H1 (cell line): ENCODE measurements around the gene ARHGAP26. TPM values are rescaled to one million over a fixed set of nuclear protein-coding genes. Genes with fewer than 3 reads are reported as not detected.

Source experiments
- CTCF ChIA-PET: fragments of 300-600 bp; sonication (Branson Sonifier 250); formaldehyde crosslinking; loops from one replicate; lab custom pipeline; 2021; ENCODE audit not compliant: partially characterized antibody; lab: Charles Lee
- POLR2A ChIA-PET: fragments of 300-600 bp; sonication (Branson Sonifier 250); formaldehyde crosslinking; loops from one replicate; lab custom pipeline; 2021; ENCODE audit warnings: inconsistent platforms; ENCODE audit not compliant: partially characterized antibody; lab: Charles Lee
- DNase-seq, 2 experiments: peaks; one replicate each; pipeline versions ENCODE4 v3.0.0 to v3.0.0-alpha.2; 2010 to 2022; ENCODE audit warnings: low spot score in 2 of 2, low read depth in 1 of 2, mixed read lengths in 1 of 2
- FAIRE-seq: peaks from 2 replicates; lab custom pipeline; 2011; peaks lifted over from hg19 to GRCh38; lab: Jason Lieb, UNC
- H2AFZ ChIP-seq: 2 replicates; pipeline ENCODE4 v1.8.1; 2012; ENCODE audit warnings: low read length, inconsistent platforms
- H2AK5ac ChIP-seq: 2 replicates; pipeline ENCODE4 v1.6.1; 2013; ENCODE audit warnings: low read depth, low read length
- H2BK120ac ChIP-seq: replicated peaks from 2 replicates; pipeline ENCODE3; 2013; ENCODE audit warnings: low read depth, low read length, inconsistent platforms
- H2BK12ac ChIP-seq: 2 replicates; pipeline ENCODE4 v1.6.1; 2013; ENCODE audit warnings: low read depth, low read length
- H2BK15ac ChIP-seq: 2 replicates; pipeline ENCODE4 v1.6.1; 2013; ENCODE audit warnings: low read length
- H2BK20ac ChIP-seq: 2 replicates; pipeline ENCODE4 v1.6.1; 2013; ENCODE audit warnings: low read length
- H2BK5ac ChIP-seq: 2 replicates; pipeline ENCODE4 v1.6.1; 2013; ENCODE audit warnings: low read depth, low read length
- H3K14ac ChIP-seq: 2 replicates; pipeline ENCODE4 v1.6.1; 2013; ENCODE audit warnings: inconsistent platforms; ENCODE audit not compliant: insufficient read length
- H3K18ac ChIP-seq: 2 replicates; pipeline ENCODE4 v1.6.1; 2013; ENCODE audit warnings: low read length; ENCODE audit errors: extremely low read depth
- H3K23ac ChIP-seq: 2 replicates; pipeline ENCODE4 v1.6.1; 2013; ENCODE audit warnings: inconsistent platforms; ENCODE audit not compliant: insufficient read length
- H3K23me2 ChIP-seq: 2 replicates; pipeline ENCODE4 v1.6.1; 2013; ENCODE audit warnings: low read depth, low read length
- H3K27ac ChIP-seq: 2 replicates; pipeline ENCODE4 v1.6.1; 2011; ENCODE audit warnings: low read depth, low read length, inconsistent platforms
- H3K27me3 ChIP-seq, 4 experiments: replicated peaks in 1 of 4; 1 replicate in 1 of 4; 2 replicates in 3 of 4; pipeline versions ENCODE4 v1.6.1 to v1.8.1; 2011 to 2013; ENCODE audit warnings: low read length in 3 of 4, mild to moderate bottlenecking in 3 of 4, inconsistent platforms in 2 of 4, mixed read lengths in 2 of 4, moderate library complexity in 1 of 4; ENCODE audit not compliant: control insufficient read depth in 3 of 4, insufficient read depth in 3 of 4; ENCODE audit errors: extremely low read depth in 1 of 4
- H3K36me3 ChIP-seq, 4 experiments: 2 replicates each; pipeline versions ENCODE4 v1.6.1 to v1.8.1; 2011 to 2013; ENCODE audit warnings: mild to moderate bottlenecking in 4 of 4, low read length in 3 of 4, moderate library complexity in 2 of 4, control low read depth in 1 of 4, inconsistent platforms in 1 of 4; ENCODE audit not compliant: insufficient read depth in 4 of 4, control insufficient read depth in 2 of 4
- H3K4ac ChIP-seq: replicated peaks from 2 replicates; pipeline ENCODE3; 2013; ENCODE audit warnings: low read length, low read depth, mixed read lengths, inconsistent platforms; ENCODE audit not compliant: insufficient read length
- H3K4me1 ChIP-seq, 4 experiments: replicated peaks in 1 of 4; 1 replicate in 1 of 4; 2 replicates in 3 of 4; pipeline versions ENCODE4 v1.6.1 to v1.8.1; 2011 to 2013; ENCODE audit warnings: low read length in 3 of 4, inconsistent platforms in 2 of 4, mixed read lengths in 1 of 4; ENCODE audit not compliant: insufficient read depth in 4 of 4, control insufficient read depth in 3 of 4
- H3K4me2 ChIP-seq, 2 experiments: 2 replicates each; pipeline versions ENCODE4 v1.6.1 to v1.8.1; 2011 to 2013; ENCODE audit warnings: low read depth in 2 of 2, low read length in 2 of 2, control low read depth in 1 of 2, inconsistent platforms in 1 of 2, mild to moderate bottlenecking in 1 of 2; ENCODE audit not compliant: insufficient read depth in 1 of 2
- H3K4me3 ChIP-seq, 4 experiments: fragments of 200-600, 300-600 bp in 1 of 4; sonication (generic), shearing (Covaris generic), sonication (Bioruptor Twin) in 1 of 4; 2 replicates each; pipeline versions ENCODE4 v1.5.1 to v1.8.1; 2011 to 2016; ENCODE audit warnings: low read length in 4 of 4, low read depth in 3 of 4, control low read depth in 2 of 4, inconsistent platforms in 2 of 4, mild to moderate bottlenecking in 2 of 4, mixed read lengths in 1 of 4, moderate library complexity in 1 of 4; ENCODE audit not compliant: insufficient read depth in 2 of 4; ENCODE audit errors: extremely low read depth in 1 of 4
- H3K56ac ChIP-seq: replicated peaks from 2 replicates; pipeline ENCODE3; 2013; ENCODE audit warnings: low read depth, mild to moderate bottlenecking, mixed read lengths, low read length, inconsistent platforms; ENCODE audit not compliant: insufficient read length
- H3K79me1 ChIP-seq: 2 replicates; pipeline ENCODE4 v1.6.1; 2013; ENCODE audit warnings: low read depth, low read length, control low read depth
- H3K79me2 ChIP-seq, 2 experiments: 2 replicates each; pipeline versions ENCODE4 v1.6.1 to v1.8.1; 2012 to 2013; ENCODE audit warnings: low read length in 2 of 2, mild to moderate bottlenecking in 2 of 2, inconsistent platforms in 1 of 2; ENCODE audit not compliant: insufficient read depth in 2 of 2, control insufficient read depth in 1 of 2
- H3K9ac ChIP-seq, 4 experiments: replicated peaks in 1 of 4; 1 replicate in 1 of 4; 2 replicates in 3 of 4; pipeline versions ENCODE4 v1.6.1 to v1.8.1; 2011 to 2013; ENCODE audit warnings: low read depth in 3 of 4, low read length in 3 of 4, control low read depth in 2 of 4, mild to moderate bottlenecking in 2 of 4, moderate library complexity in 2 of 4, inconsistent platforms in 1 of 4; ENCODE audit errors: extremely low read depth in 1 of 4
- H3K9me3 ChIP-seq, 2 experiments: 2 replicates each; pipeline versions ENCODE4 v1.6.1 to v1.8.1; 2012 to 2013; ENCODE audit warnings: mild to moderate bottlenecking in 2 of 2, moderate library complexity in 2 of 2, control low read depth in 1 of 2, inconsistent platforms in 1 of 2, low read depth in 1 of 2, low read length in 1 of 2, mixed read lengths in 1 of 2; ENCODE audit not compliant: insufficient read depth in 2 of 2
- H4K20me1 ChIP-seq, 2 experiments: replicated peaks in 1 of 2; 2 replicates each; pipeline versions ENCODE3 to v1.8.1; 2011 to 2013; ENCODE audit warnings: inconsistent platforms in 2 of 2, low read length in 2 of 2, mild to moderate bottlenecking in 1 of 2; ENCODE audit not compliant: insufficient read depth in 2 of 2, control insufficient read depth in 1 of 2
- H4K5ac ChIP-seq: 2 replicates; pipeline ENCODE4 v1.6.1; 2013; ENCODE audit warnings: low read length, low read depth, mixed read lengths, inconsistent platforms; ENCODE audit not compliant: insufficient read length
- H4K8ac ChIP-seq: 2 replicates; pipeline ENCODE4 v1.8.0; 2013; ENCODE audit warnings: mild to moderate bottlenecking, moderate library complexity, low read length, inconsistent platforms; ENCODE audit not compliant: insufficient read depth; ENCODE audit errors: extremely low read depth
- H4K91ac ChIP-seq: replicated peaks from 2 replicates; pipeline ENCODE3; 2013; ENCODE audit warnings: low read length, mixed read lengths, inconsistent platforms; ENCODE audit not compliant: insufficient read length
- EP300 ChIP-seq, 2 experiments: IDR thresholded peaks; 1 replicate in 1 of 2; 2 replicates in 1 of 2; pipeline ENCODE4 v1.6.1; 2011 to 2012; ENCODE audit warnings: low read depth in 2 of 2, low read length in 2 of 2, mild to moderate bottlenecking in 2 of 2, borderline replicate concordance in 1 of 2, inconsistent platforms in 1 of 2, moderate library complexity in 1 of 2
- GABPA ChIP-seq: IDR thresholded peaks from 2 replicates; pipeline ENCODE4 v1.6.1; 2011; ENCODE audit warnings: mild to moderate bottlenecking, low read length, moderate library complexity, borderline replicate concordance; ENCODE audit not compliant: insufficient read depth
- NRF1 ChIP-seq: IDR thresholded peaks from 2 replicates; pipeline ENCODE4 v1.6.1; 2011; ENCODE audit warnings: mild to moderate bottlenecking, low read depth, low read length, improper control_type of control experiment
- RXRA ChIP-seq: IDR thresholded peaks from 2 replicates; pipeline ENCODE4 v1.6.1; 2011; ENCODE audit warnings: low read depth, mild to moderate bottlenecking, low read length, moderate library complexity; ENCODE audit not compliant: insufficient read depth
- SIX5 ChIP-seq: IDR thresholded peaks from 2 replicates; pipeline ENCODE4 v1.6.1; 2011; ENCODE audit warnings: mild to moderate bottlenecking, low read depth, low read length
- SP2 ChIP-seq: IDR thresholded peaks from 2 replicates; pipeline ENCODE4 v1.6.1; 2012; ENCODE audit warnings: mild to moderate bottlenecking, low read length, inconsistent platforms
- SUZ12 ChIP-seq: fragments of 200-600 bp; sonication (generic); IDR thresholded peaks from 2 replicates; pipeline ENCODE4 v1.6.1; 2012; ENCODE audit warnings: mild to moderate bottlenecking, inconsistent platforms, low read length, moderate library complexity, mixed read lengths
- TCF12 ChIP-seq: IDR thresholded peaks from 2 replicates; pipeline ENCODE4 v1.6.1; 2011; ENCODE audit warnings: low read depth, mild to moderate bottlenecking, low read length
- WGBS, 2 experiments: shearing (Covaris generic) in 1 of 2; methylation state at CpG; one replicate each; pipeline versions ENCODE4 v1.1.6 to v1.1.7; 2013 to 2015; ENCODE audit warnings: low lambda C conversion rate in 2 of 2, mixed read lengths in 2 of 2, inconsistent platforms in 1 of 2, low coverage in 1 of 2, missing lambda C conversion rate in 1 of 2; ENCODE audit not compliant: insufficient replicate concordance in 2 of 2, insufficient coverage in 1 of 2, insufficient read length in 1 of 2; ENCODE audit errors: extremely low coverage in 1 of 2, missing lambda C conversion rate in 1 of 2; 5-methylcytosine and 5-hydroxymethylcytosine counted together
- polyA plus RNA-seq, 7 experiments: library from polyadenylated mRNA; depleted of rRNA in 3 of 7; stranded (reverse) in 5 of 7; unstranded in 2 of 7; fragments of >200 nt in 5 of 7; fragments of 200-250 nt in 2 of 7; gene quantifications; 1 replicate in 5 of 7; 2 replicates in 1 of 7; 4 replicates in 1 of 7; pipeline versions ENCODE4 v1.2.1 to v1.2.3, GENCODE V29; 2011 to 2013; ENCODE audit warnings: missing spikeins in 2 of 7, mixed read lengths in 2 of 7
- total RNA-seq: library from RNA; stranded (reverse); fragmentation: NEBNext Ultra II Directional; extraction: Animal tissue kit (Norgen Biotek cat#: 25700); gene quantifications from 2 replicates; pipeline ENCODE4 v1.2.1, GENCODE V29; 2021
- TF ChIP-seq, protein P1 (sequence below): IDR thresholded peaks from 2 replicates; pipeline ENCODE4 v1.6.1; 2012; ENCODE audit warnings: low read length, inconsistent platforms

The ARHGAP26 gene
- total and polyA plus RNA-seq, 2 of the 8 experiments (the other 6 are each of a cell fraction or from before 2014, with no cell fraction given): 7.1 to 24.8 TPM

GRCh38 chr5:142823126-142823525 lies 52.9 kb downstream of the ARHGAP26 start:
- POLR2A ChIA-PET: no interaction called here
- TF ChIP-seq NRF1: no peak
- no peak for TF ChIP-seq EP300 (IDR thresholded peaks at IDR 0.05; ENCODE audit: borderline replicate concordance in 1 of 2, low read depth in 2 of 2, low read length in 2 of 2)
- TF ChIP-seq RXRA: no peak
- TF ChIP-seq, protein P1, sequence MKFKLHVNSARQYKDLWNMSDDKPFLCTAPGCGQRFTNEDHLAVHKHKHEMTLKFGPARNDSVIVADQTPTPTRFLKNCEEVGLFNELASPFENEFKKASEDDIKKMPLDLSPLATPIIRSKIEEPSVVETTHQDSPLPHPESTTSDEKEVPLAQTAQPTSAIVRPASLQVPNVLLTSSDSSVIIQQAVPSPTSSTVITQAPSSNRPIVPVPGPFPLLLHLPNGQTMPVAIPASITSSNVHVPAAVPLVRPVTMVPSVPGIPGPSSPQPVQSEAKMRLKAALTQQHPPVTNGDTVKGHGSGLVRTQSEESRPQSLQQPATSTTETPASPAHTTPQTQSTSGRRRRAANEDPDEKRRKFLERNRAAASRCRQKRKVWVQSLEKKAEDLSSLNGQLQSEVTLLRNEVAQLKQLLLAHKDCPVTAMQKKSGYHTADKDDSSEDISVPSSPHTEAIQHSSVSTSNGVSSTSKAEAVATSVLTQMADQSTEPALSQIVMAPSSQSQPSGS: no peak
- TF ChIP-seq SP2: no peak
- no peak for TF ChIP-seq SUZ12
- TF ChIP-seq GABPA: no peak
- TF ChIP-seq SIX5: no peak
- TF ChIP-seq TCF12: no peak
- Histone ChIP-seq H3K18ac (no peak overlapping the region), H3K23ac (no peak overlapping the region), H3K23me2 (no peaks in the 10 kb centered on the region), H3K36me3 (no peaks in the 10 kb centered on the region), H2AFZ (no peak overlapping the region), H3K4me3 (no peak overlapping the region), H2BK12ac (no peak overlapping the region), H3K27me3 (no peaks in the 10 kb centered on the region), H3K4me1 (peaks cover 0 to 21% (median 17%) of the 10 kb centered on the region in 4 experiments; a peak in 5 of 7 replicates), H4K8ac (no peak overlapping the region), H2BK5ac (no peak overlapping the region), H3K27ac (no peak overlapping the region), H3K56ac (no peak overlapping the region), H2AK5ac (no peak overlapping the region), H3K9ac (no peak overlapping the region; a peak in 1 of 7 replicates), H2BK15ac (no peak overlapping the region), H4K5ac (no peak overlapping the region), H3K79me1 (peaks cover 4% of the 10 kb centered on the region; the same call in 1 of the 2 replicates), H3K14ac (no peak overlapping the region), H2BK20ac (no peak overlapping the region), H3K79me2 (peaks cover 0 to 40% of the 10 kb centered on the region in 2 experiments; a peak in 2 of 4 replicates), H3K4ac (no peak overlapping the region), H4K20me1 (no peaks in the 10 kb centered on the region), H4K91ac (no peak overlapping the region), H2BK120ac (no peak overlapping the region), H3K9me3 (no peaks in the 10 kb centered on the region), H3K4me2 (no peak overlapping the region)
- no peak for DNase-seq
- peak; percentile 19 for FAIRE-seq
- CTCF ChIA-PET: interaction anchor here (0.6 to 3.5 kb wide), 3 partner anchors 14 to 105 kb away, joined by 3 to 12 read pairs (median 4); no protein-coding TSS in a partner anchor
- WGBS, 2 experiments: 79% methylated on average over 2 of the region's 2 CpGs; no CpG with 5 or more reads in 1 of the 2 experiments
